Body of pancreas (tissue), 4 donors: Measurements from ENCODE around the gene WWOX. TPM values are rescaled to one million over a fixed set of nuclear protein-coding genes. Genes with fewer than 3 reads are reported as not detected.

Experiments
- ATAC-seq: fragments of 150-250 bp; one replicate; pipeline ENCODE4 v1.9.1; 2016
- DNase-seq, 4 donors: peaks; one replicate each; pipeline ENCODE4 v3.0.0-alpha.2; 2019
- H3K27ac ChIP-seq, 4 donors: fragments of 200-600 bp; sonication (generic); 1 replicate in 3 of 4; 2 replicates in 1 of 4; pipeline versions ENCODE4 v1.5.1 to v1.6.1; 2016 to 2019; ENCODE audit warnings: mild to moderate bottlenecking in 1 of 4, mixed read lengths in 1 of 4, moderate library complexity in 1 of 4
- H3K27me3 ChIP-seq, 2 donors: fragments of 200-600 bp; sonication (generic); one replicate each; pipeline ENCODE4 v1.6.0; 2016; ENCODE audit warnings: mild to moderate bottlenecking in 1 of 2
- H3K36me3 ChIP-seq, 2 donors: fragments of 200-600 bp; sonication (generic); replicated peaks in 1 of 2; 2 replicates each; pipeline ENCODE4 v1.5.1; 2016; ENCODE audit warnings: low read depth in 2 of 2; ENCODE audit not compliant: insufficient read depth in 1 of 2
- H3K4me1 ChIP-seq: fragments of 200-600 bp; sonication (generic); one replicate; pipeline ENCODE4 v1.6.0; 2016
- H3K4me3 ChIP-seq, 2 donors: fragments of 200-600 bp; sonication (generic); 1 replicate in 1 of 2; 2 replicates in 1 of 2; pipeline ENCODE4 v1.5.1; 2016 to 2019
- H3K9me3 ChIP-seq, 3 donors: fragments of 200-600 bp; sonication (generic); 1 replicate in 2 of 3; 2 replicates in 1 of 3; pipeline ENCODE4 v1.5.1; 2016
- CTCF ChIP-seq, 7 experiments: fragments of 450-650 bp in 4 of 7; fragments of 200-600 bp in 3 of 7; sonication (generic) in 3 of 7; IDR thresholded peaks; one replicate each; pipeline ENCODE4 v1.5.1; 2016 to 2019; ENCODE audit warnings: antibody characterized with exemption in 7 of 7
- POLR2A ChIP-seq, 3 donors: fragments of 450-650 bp; IDR thresholded peaks; one replicate each; pipeline ENCODE4 v1.6.1; 2016; ENCODE audit warnings: antibody characterized with exemption in 3 of 3, mild to moderate bottlenecking in 2 of 3
- WGBS, 2 donors: methylation state at CpG; one replicate each; pipeline ENCODE4 v1.1.5; 2017; 5-methylcytosine and 5-hydroxymethylcytosine counted together
- intact Hi-C: fragments of 100-400 bp; cut with DNase I; formaldehyde crosslinking; loops from one replicate; pipeline ENCODE4 v1.15.1; 2023
- total RNA-seq, 2 donors: library from RNA; depleted of rRNA; stranded (reverse); fragments of >200 nt; gene quantifications; one replicate each; pipeline ENCODE4 v1.1.0, GENCODE V29; 2016

WWOX gene
- total RNA-seq, 2 donors from 2014 or later = 52.7 to 67.2 TPM

GRCh38 chr16:78130950-78131349, 31.5 kb downstream of the WWOX start:
- intact Hi-C loops = no loop called here

GRCh38 chr16:78133919-78134318, 34.5 kb downstream of the WWOX start:
- ATAC-seq (peak; percentile 38), DNase-seq (no peak)
- H3K36me3 ChIP-seq = no peaks in the 10 kb centered on the region
- no peaks in the 10 kb centered on the region for H3K27me3 ChIP-seq
- TF ChIP-seq CTCF (IDR thresholded peaks at IDR 0.05) (no peak), POLR2A (IDR thresholded peaks at IDR 0.05) (no peak)
- H3K4me3 ChIP-seq = no peak overlapping the region
- 29 to 34% methylated on average over 2 of the region's 2 CpGs for WGBS, 2 donors
- H3K9me3 ChIP-seq = no peaks in the 10 kb centered on the region
- H3K4me1 ChIP-seq = peaks cover 20% of the 10 kb centered on the region
- intact Hi-C loops = no loop called here
- H3K27ac ChIP-seq = no peak overlapping the region

More at GRCh38 chr16:78130950-78131349, 31.5 kb downstream of the WWOX start:
- TF ChIP-seq POLR2A (IDR thresholded peaks at IDR 0.05) (no peak), CTCF (IDR thresholded peaks at IDR 0.05) (no peak)
- ATAC-seq = no peak
- H3K27me3 ChIP-seq = no peaks in the 10 kb centered on the region
- peaks cover 20% of the 10 kb centered on the region for H3K4me1 ChIP-seq
- no peaks in the 10 kb centered on the region for H3K36me3 ChIP-seq
- DNase-seq = no peak
- WGBS, 2 donors = 82 to 90% methylated on average over 5 of the region's 5 CpGs
- no peak overlapping the region for H3K4me3 ChIP-seq
- H3K27ac ChIP-seq = no peak overlapping the region
- no peaks in the 10 kb centered on the region for H3K9me3 ChIP-seq

GRCh38 chr16:78134944-78135619, 35.6 kb downstream of the WWOX start:
- peaks cover 20% of the 10 kb centered on the region for H3K4me1 ChIP-seq
- H3K27me3 ChIP-seq = no peaks in the 10 kb centered on the region
- no peak for DNase-seq
- intact Hi-C loops = no loop called here
- WGBS, 2 donors = 75 to 83% methylated on average over 7 of the region's 7 CpGs
- no peak overlapping the region for H3K27ac ChIP-seq
- ATAC-seq = no peak
- TF ChIP-seq POLR2A (IDR thresholded peaks at IDR 0.05) (no peak), CTCF (IDR thresholded peaks at IDR 0.05) (no peak)
- no peak overlapping the region for H3K4me3 ChIP-seq
- H3K36me3 ChIP-seq = no peaks in the 10 kb centered on the region
- no peaks in the 10 kb centered on the region for H3K9me3 ChIP-seq

- intact Hi-C loops = no loop called here
Measured at GRCh38 chr16:78137179-78137578, 37.7 kb downstream of the WWOX start.

More at GRCh38 chr16:78137179-78137578, 37.7 kb downstream of the WWOX start:
- Histone ChIP-seq H3K4me1 (peaks cover 15% of the 10 kb centered on the region), H3K27ac (no peak overlapping the region), H3K9me3 (no peaks in the 10 kb centered on the region), H3K36me3 (no peaks in the 10 kb centered on the region), H3K4me3 (no peak overlapping the region), H3K27me3 (no peaks in the 10 kb centered on the region)
- DNase-seq = no peak
- TF ChIP-seq POLR2A (IDR thresholded peaks at IDR 0.05) = no peak
- no peak for TF ChIP-seq CTCF (IDR thresholded peaks at IDR 0.05)
- ATAC-seq = no peak
- 95 to 98% methylated on average over 11 of the region's 11 CpGs for WGBS, 2 donors
